GM19099 (cell line): Measurements from ENCODE around the gene PRPF39.

Experiments used
- POLR2A ChIP-seq: IDR thresholded peaks from 3 replicates; pipeline ENCODE4 v1.6.1; 2011; ENCODE audit warnings: low read depth; ENCODE audit not compliant: insufficient read length; ENCODE audit errors: extremely low read depth

PRPF39 gene

DNA sequence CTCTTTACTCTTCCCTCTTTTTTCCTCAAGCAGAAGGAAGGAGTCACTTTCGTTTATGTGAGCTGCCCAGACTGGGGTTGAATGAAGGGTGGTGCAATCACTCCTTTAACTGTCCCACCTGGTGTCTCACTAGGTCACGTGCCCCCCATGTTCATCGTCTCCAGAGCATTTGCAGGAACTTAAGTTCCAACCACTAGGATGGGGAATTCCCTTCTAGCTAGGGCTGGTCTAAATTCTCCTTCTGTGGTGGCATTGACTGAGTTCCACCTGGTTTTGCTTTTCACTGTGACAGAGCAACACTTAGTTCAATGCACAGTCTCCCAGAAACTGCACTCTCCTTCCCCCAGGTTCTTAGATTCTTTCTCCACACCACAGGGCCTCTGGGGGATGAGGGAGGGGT is 61.3 kb downstream of the PRPF39 start:
- no peak for TF ChIP-seq POLR2A

- TF ChIP-seq POLR2A, result no peak
Observed at GRCh38 chr14:45149602-45150001, 65.7 kb downstream of the PRPF39 start.

GRCh38 chr14:45150386-45150890 is 66.5 kb downstream of the PRPF39 start:
- TF ChIP-seq POLR2A, result no peak

- no peak for TF ChIP-seq POLR2A
Observed at GRCh38 chr14:45156067-45156466, 72.2 kb downstream of the PRPF39 start.
